K562 (cell line): Measurements from ENCODE around the gene STEAP3. TPM values are rescaled to one million over a fixed set of nuclear protein-coding genes. Genes with fewer than 3 reads are reported as not detected.
A peak's percentile ranks its signal among the peaks of the same experiment; 100 is the strongest.

ENCODE experiments used
- ATAC-seq: fragments of 200-7000 bp; cut with Tn5 transposase; 3 replicates; pipeline ENCODE4 v1.9.1; 2020; ENCODE audit warnings: moderate library complexity
- BruUV-seq: library from RNA; stranded (reverse); fragments of 400-500 nt; replicated peaks from 2 replicates; lab custom pipeline; 2021; lab: Mats Ljungman, UMichigan
- CTCF ChIA-PET: fragments of 300-600 bp; formaldehyde crosslinking; extraction: SDS; loops from one replicate; lab custom pipeline; 2021; ENCODE audit warnings: low intra/inter-chr PET ratio; lab: Yijun Ruan, JAX
- POLR2A ChIA-PET: fragments of 300-600, 350-650 bp; sonication (Branson Sonifier 250); formaldehyde crosslinking; extraction: SDS; loops from one replicate; lab custom pipeline; 2021; ENCODE audit warnings: antibody characterized with exemption, inconsistent platforms; lab: Yijun Ruan, JAX
- DNase-seq, 4 experiments: peaks; one replicate each; pipeline versions ENCODE4 v3.0.0 to v3.0.0-alpha.2; 2011 to 2018; ENCODE audit warnings: low spot score in 3 of 4, mixed read lengths in 3 of 4; ENCODE audit errors: extremely low read depth in 1 of 4
- FAIRE-seq: peaks from 2 replicates; lab custom pipeline; 2011; peaks lifted over from hg19 to GRCh38; lab: Jason Lieb, UNC
- H2AFZ ChIP-seq: 2 replicates; pipeline ENCODE4 v1.6.0; 2011; ENCODE audit warnings: low read depth, low read length, control low read depth, inconsistent platforms
- H3K27ac ChIP-seq: fragments of 200-600 bp; 3 replicates; pipeline ENCODE4 v1.8.0; 2011; ENCODE audit warnings: low read depth, mild to moderate bottlenecking, control low read depth, inconsistent platforms, low read length, moderate library complexity, mixed read lengths; ENCODE audit errors: extremely low read depth
- H3K27me3 ChIP-seq, 2 experiments: fragments of 300-600 bp in 1 of 2; 2 replicates in 1 of 2; 3 replicates in 1 of 2; pipeline versions ENCODE4 v1.6.0 to v1.8.0; 2011; ENCODE audit warnings: inconsistent platforms in 2 of 2, low read length in 2 of 2, mild to moderate bottlenecking in 1 of 2, mixed read lengths in 1 of 2, moderate library complexity in 1 of 2; ENCODE audit not compliant: control insufficient read depth in 2 of 2, insufficient read depth in 2 of 2
- H3K36me3 ChIP-seq: fragments of 300-600 bp; 3 replicates; pipeline ENCODE4 v1.8.0; 2011; ENCODE audit warnings: mild to moderate bottlenecking, low read length, inconsistent platforms; ENCODE audit not compliant: control insufficient read depth, insufficient read depth
- H3K4me1 ChIP-seq, 2 experiments: fragments of 200-600 bp in 1 of 2; replicated peaks in 1 of 2; 2 replicates in 1 of 2; 3 replicates in 1 of 2; pipeline versions ENCODE4 v1.5.1 to v1.8.0; 2011; ENCODE audit warnings: inconsistent platforms in 2 of 2, low read length in 2 of 2, mild to moderate bottlenecking in 1 of 2, mixed read lengths in 1 of 2, moderate library complexity in 1 of 2; ENCODE audit not compliant: control insufficient read depth in 2 of 2, insufficient read depth in 2 of 2
- H3K4me2 ChIP-seq: 2 replicates; pipeline ENCODE4 v1.6.1; 2011; ENCODE audit warnings: low read length, control low read depth, inconsistent platforms, mixed read lengths; ENCODE audit not compliant: insufficient read depth
- H3K4me3 ChIP-seq: fragments of 200-600 bp; sonication (generic), shearing (Covaris generic); 2 replicates; pipeline ENCODE4 v1.5.1; 2016; ENCODE audit warnings: control low read depth, inconsistent platforms
- H3K79me2 ChIP-seq: fragments of 200-600 bp; 3 replicates; pipeline ENCODE4 v1.8.0; 2011; ENCODE audit warnings: low read length, inconsistent platforms; ENCODE audit not compliant: control insufficient read depth, insufficient read depth
- H3K9ac ChIP-seq, 2 experiments: 2 replicates each; pipeline versions ENCODE4 v1.6.0 to v1.6.1; 2011; ENCODE audit warnings: low read depth in 2 of 2, low read length in 2 of 2, control low read depth in 1 of 2, inconsistent platforms in 1 of 2, mild to moderate bottlenecking in 1 of 2, mixed read lengths in 1 of 2; ENCODE audit not compliant: insufficient read depth in 1 of 2
- H3K9me1 ChIP-seq: one replicate; pipeline ENCODE4 v1.6.0; 2011; ENCODE audit warnings: inconsistent platforms, mild to moderate bottlenecking, low read length, moderate library complexity; ENCODE audit not compliant: control insufficient read depth, insufficient read depth
- H3K9me3 ChIP-seq: replicated peaks from 2 replicates; pipeline ENCODE4 v1.5.1; 2011; ENCODE audit warnings: low read depth, low read length, inconsistent platforms; ENCODE audit not compliant: control insufficient read depth, insufficient read depth
- H4K20me1 ChIP-seq: replicated peaks from 2 replicates; pipeline ENCODE4 v1.6.1; 2011; ENCODE audit warnings: low read length, inconsistent platforms, mixed read lengths; ENCODE audit not compliant: control insufficient read depth, insufficient read depth
- CC2D1A ChIP-seq: fragments of 450-650 bp; IDR thresholded peaks from 2 replicates; pipeline ENCODE4 v1.6.1; 2017; ENCODE audit warnings: mild to moderate bottlenecking
- FOXK2 ChIP-seq, 2 experiments: fragments of 450-650 bp; IDR thresholded peaks in 1 of 2; conservative IDR thresholded peaks in 1 of 2; 2 replicates each; pipeline ENCODE4 v1.6.1; 2016; ENCODE audit warnings: low read depth in 2 of 2, mild to moderate bottlenecking in 1 of 2
- MAFG ChIP-seq: fragments of 450-650 bp; conservative IDR thresholded peaks from 2 replicates; pipeline ENCODE4 v1.6.1; 2016; ENCODE audit warnings: missing genetic modification characterization, missing compliant biosample characterization
- NFXL1 ChIP-seq: fragments of 450-650 bp; formaldehyde crosslinking; IDR thresholded peaks from 2 replicates; pipeline ENCODE4 v1.4.0; 2021; ENCODE audit warnings: mild to moderate bottlenecking
- NFYB ChIP-seq: IDR thresholded peaks from 2 replicates; pipeline ENCODE4 v1.6.1; 2011; ENCODE audit warnings: mild to moderate bottlenecking, moderate library complexity; ENCODE audit not compliant: insufficient read length; ENCODE audit errors: extremely low read depth
- NKRF ChIP-seq: fragments of 450-650 bp; IDR thresholded peaks from 2 replicates; pipeline ENCODE4 v1.6.1; 2016; ENCODE audit warnings: borderline replicate concordance
- ZBTB7A ChIP-seq: IDR thresholded peaks from 2 replicates; pipeline ENCODE4 v1.6.1; 2011; ENCODE audit warnings: low read depth, mild to moderate bottlenecking, low read length, moderate library complexity, borderline replicate concordance; ENCODE audit not compliant: control insufficient read depth
- ZNF280B ChIP-seq: fragments of 250-450 bp; sonication (Bioruptor Pico); IDR thresholded peaks from 2 replicates; pipeline ENCODE4 v1.5.1; 2021; ENCODE audit warnings: mild to moderate bottlenecking
- WGBS: fragments of 100-300 bp; shearing (Covaris generic); methylation state at CpG from one replicate; pipeline ENCODE4 v1.1.6; 2016; ENCODE audit warnings: low coverage, mixed read lengths; ENCODE audit not compliant: insufficient coverage; ENCODE audit errors: missing lambda C conversion rate; 5-methylcytosine and 5-hydroxymethylcytosine counted together
- in situ Hi-C: fragments of 300-500 bp; cut with MboI; formaldehyde crosslinking; loops from 4 replicates; pipeline ENCODE4 v1.15.0; 2018; ENCODE audit warnings: inconsistent platforms, mixed read lengths
- intact Hi-C: fragments of 100-400 bp; cut with micrococcal nuclease; formaldehyde crosslinking; loops from 2 replicates; pipeline ENCODE4 v1.14.2; 2022
- polyA plus RNA-seq, 8 experiments: library from polyadenylated mRNA; depleted of rRNA in 4 of 8; stranded (reverse) in 5 of 8; unstranded in 3 of 8; fragments of >200 nt; fragmentation: Nextera tagmentation in 2 of 8; fragmentation: Illumina TruSeq in 1 of 8; extraction: Ambion mirVana in 2 of 8; extraction: Trizol in 1 of 8; gene quantifications; 2 replicates each; pipeline versions ENCODE4 v1.2.1 to v1.2.3, GENCODE V29; 2011 to 2014; ENCODE audit warnings: inconsistent platforms in 1 of 8, missing spikeins in 1 of 8
- total RNA-seq, 7 experiments: library from RNA; depleted of rRNA in 6 of 7; stranded (reverse); fragments of >200 nt in 6 of 7; fragmentation: Illumina TruSeq in 2 of 7; extraction: Trizol in 2 of 7; gene quantifications; 2 replicates each; pipeline versions ENCODE4 v1.2.1 to v1.2.3, GENCODE V29; 2011 to 2021; ENCODE audit warnings: low replicate concordance in 1 of 7

STEAP3 gene
- total and polyA plus RNA-seq, 9 of the 15 experiments (the other 6 are each of a cell fraction or from before 2014, with no cell fraction given) = 1.8 to 31.6 (median 9.0) TPM

GRCh38 chr2:119224391-119225104, 914 bp downstream of the STEAP3 start:
- peak overlapping the region; percentile 79 for H3K4me2 ChIP-seq
- CTCF ChIA-PET = no interaction called here
- H4K20me1 ChIP-seq = peaks cover 10% of the 10 kb centered on the region
- H3K4me3 ChIP-seq = peak overlapping the region; percentile 63
- in situ Hi-C loops = no loop called here
- POLR2A ChIA-PET = interaction anchor here (0.8 to 1.4 kb wide), 2 partner anchors 12 to 17 kb away, joined by 3 to 4 read pairs; no protein-coding TSS in a partner anchor
- H3K27me3 ChIP-seq = peaks cover 0 to 4% of the 10 kb centered on the region in 2 experiments; a peak in 1 of 5 replicates
- no peaks in the 10 kb centered on the region for H3K9me3 ChIP-seq
- peak overlapping the region; percentile 86 for H2AFZ ChIP-seq
- ATAC-seq (no peak), DNase-seq (no peak), FAIRE-seq (no peak)
- peaks cover 3% of the 10 kb centered on the region for H3K9me1 ChIP-seq
- peaks cover 26% of the 10 kb centered on the region for H3K79me2 ChIP-seq
- peaks cover 20 to 26% of the 10 kb centered on the region in 2 experiments for H3K4me1 ChIP-seq
- no peak for TF ChIP-seq NKRF
- no peak for TF ChIP-seq NFXL1
- TF ChIP-seq MAFG (tag) = no peak
- no peak for TF ChIP-seq ZNF280B (CRISPR knock-in tag)
- TF ChIP-seq NFYB = no peak
- TF ChIP-seq ZBTB7A = no peak
- no peak for TF ChIP-seq FOXK2 (conservative IDR thresholded peaks at IDR 0.05 in 1 of 2, IDR thresholded peaks at IDR 0.05 in 1 of 2; ENCODE audit: low read depth in 2 of 2)
- TF ChIP-seq CC2D1A = no peak
- peak overlapping the region; percentile 73 to 95 for H3K9ac ChIP-seq
- no peak overlapping the region; the same call in 2 of the 3 replicates for H3K27ac ChIP-seq
- 26% methylated on average over 9 of the region's 13 CpGs for WGBS
- intact Hi-C loops = no loop called here
- TSS peak; percentile 64 for BruUV-seq
- H3K36me3 ChIP-seq = peaks cover 11% of the 10 kb centered on the region; the same call in 2 of the 3 replicates
